NCI-H748 (cell line): ENCODE data around the gene SWAP70.

Experiments used
- DNase-seq: peaks from one replicate; lab custom pipeline; 2025; ENCODE audit not compliant: unreplicated experiment; lab: John Stamatoyannopoulos, UW

The SWAP70 gene

GRCh38 chr11:9651481-9651880, 12.4 kb upstream of the SWAP70 start:
- DNase-seq: no peak

GRCh38 chr11:9651899-9652748, 11.8 kb upstream of the SWAP70 start:
- no peak for DNase-seq

- no peak for DNase-seq
Observed at GRCh38 chr11:9653871-9654270, 10.0 kb upstream of the SWAP70 start.

GRCh38 chr11:9656864-9657263, 7.0 kb upstream of the SWAP70 start:
- DNase-seq: no peak

DNA sequence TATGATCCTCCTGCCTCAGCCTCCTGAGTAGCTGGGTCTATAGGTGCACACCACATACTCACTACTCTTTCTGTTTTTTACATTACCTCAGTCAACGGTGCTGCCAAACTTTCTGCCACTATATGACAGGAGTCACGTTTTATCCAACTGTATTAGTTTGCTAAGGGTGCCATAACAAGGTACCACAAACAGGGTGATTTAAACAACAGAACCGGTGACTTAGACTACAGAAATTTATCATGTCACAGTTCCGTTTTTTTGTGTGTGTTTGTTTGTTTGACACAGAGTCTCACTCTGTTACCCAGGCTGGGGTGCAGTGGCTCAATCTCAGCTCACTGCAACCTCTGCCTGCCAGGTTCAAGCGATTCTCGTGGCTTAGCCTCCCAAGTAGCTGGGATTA, 6.3 kb upstream of the SWAP70 start:
- no peak for DNase-seq

DNA sequence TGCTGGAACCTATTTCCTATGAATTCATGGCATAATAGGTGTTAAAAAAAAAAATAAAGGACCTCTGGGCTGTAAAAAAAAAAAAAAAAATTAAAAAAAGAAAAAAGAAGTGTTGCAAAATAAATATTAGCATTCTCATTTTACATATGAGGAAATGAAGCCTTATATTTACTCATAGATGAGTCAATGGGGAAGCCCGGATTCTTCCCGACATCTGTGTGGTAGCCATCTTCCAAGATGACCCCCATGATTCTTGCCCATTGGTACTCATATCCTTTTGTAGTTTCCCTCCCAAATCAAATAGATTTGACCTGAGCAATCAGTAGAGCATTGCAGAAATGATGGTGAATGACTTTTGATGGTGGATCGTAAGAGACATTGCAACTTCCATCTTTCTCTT, 3.0 kb upstream of the SWAP70 start:
- no peak for DNase-seq

DNA sequence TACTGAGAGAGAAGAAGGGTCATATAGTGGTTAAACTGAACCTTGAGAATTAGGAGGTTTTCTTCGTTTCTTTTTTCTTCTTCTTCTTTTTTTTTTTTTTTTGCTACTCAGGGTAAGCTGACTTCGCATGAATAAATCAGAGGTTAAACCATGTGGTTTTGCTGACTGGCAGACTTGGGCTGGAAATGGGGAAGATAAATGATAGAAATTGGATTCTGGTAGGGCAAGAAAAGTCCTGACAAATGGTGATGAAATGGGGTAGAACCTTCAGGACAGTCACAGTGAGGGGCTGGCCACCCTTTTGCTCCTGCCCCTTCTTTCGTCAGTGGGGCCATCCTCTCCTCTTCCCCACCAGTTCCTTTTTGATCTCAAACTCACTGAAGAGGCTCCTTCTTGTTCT, 1.6 kb upstream of the SWAP70 start:
- no peak for DNase-seq

DNA sequence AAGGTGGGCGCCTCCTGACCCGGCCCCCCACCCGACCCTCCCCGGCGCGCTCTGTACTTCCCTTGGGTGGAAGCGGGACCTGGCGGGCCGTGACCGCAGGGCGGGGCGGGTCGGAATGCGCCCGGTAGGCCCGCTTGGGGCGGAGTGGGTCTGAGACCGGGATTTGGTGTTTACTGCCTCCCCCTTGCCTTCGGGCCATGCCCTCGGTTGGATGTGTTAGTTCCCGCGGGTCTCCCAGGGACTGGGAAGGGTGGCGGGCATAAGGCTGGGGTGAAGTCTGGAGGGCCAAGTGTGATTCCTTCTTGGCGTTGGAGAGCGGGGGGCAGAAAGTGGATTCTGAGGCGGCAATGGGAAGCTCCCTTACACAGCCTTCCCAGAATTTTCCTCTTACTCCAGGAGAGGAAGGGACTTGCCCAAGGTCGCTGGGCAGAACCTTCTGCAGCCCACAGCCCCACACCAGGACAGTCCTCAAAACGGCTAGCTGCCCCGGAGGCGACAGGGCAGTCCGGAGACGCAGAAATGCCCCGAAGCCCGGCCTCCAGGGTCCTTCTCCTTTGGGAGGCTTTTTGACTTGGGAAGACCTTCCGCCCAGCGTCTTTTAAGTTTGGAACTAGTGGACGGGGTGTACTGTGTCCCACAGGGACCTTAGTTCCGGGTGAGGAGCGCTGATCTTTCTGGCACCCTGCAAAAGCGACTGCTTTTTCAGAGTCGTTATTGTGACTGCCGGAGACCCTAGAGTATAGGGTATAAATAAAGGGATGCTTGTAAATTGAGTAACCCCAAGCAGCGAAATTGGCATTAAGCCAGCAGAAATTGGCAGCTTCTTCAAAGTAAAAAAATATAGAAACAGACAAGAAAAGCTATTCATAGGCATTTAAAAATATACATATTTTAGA, 647 bp downstream of the SWAP70 start:
- peak; percentile 70 for DNase-seq

DNA sequence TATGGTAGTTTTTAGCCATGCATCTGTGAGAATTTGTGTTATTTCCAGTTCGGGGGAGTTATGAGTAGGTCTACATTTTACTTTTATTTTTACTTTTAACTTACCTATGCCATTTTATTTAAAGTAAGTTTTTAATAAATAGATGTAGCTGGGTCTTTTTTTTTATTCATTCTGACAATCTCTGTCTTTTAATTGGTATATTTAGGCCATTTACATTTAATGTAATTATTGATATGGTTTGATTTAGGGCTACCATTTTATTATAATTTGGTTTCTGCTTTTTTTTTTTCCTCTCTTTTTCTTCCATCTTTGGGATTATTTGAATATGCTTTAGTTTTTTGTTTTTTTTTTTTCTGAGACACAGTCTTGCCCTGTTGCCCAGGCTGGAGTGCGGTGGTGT, 1.9 kb downstream of the SWAP70 start:
- no peak for DNase-seq

GRCh38 chr11:9669954-9670353, 6.1 kb downstream of the SWAP70 start:
- DNase-seq: no peak

DNA sequence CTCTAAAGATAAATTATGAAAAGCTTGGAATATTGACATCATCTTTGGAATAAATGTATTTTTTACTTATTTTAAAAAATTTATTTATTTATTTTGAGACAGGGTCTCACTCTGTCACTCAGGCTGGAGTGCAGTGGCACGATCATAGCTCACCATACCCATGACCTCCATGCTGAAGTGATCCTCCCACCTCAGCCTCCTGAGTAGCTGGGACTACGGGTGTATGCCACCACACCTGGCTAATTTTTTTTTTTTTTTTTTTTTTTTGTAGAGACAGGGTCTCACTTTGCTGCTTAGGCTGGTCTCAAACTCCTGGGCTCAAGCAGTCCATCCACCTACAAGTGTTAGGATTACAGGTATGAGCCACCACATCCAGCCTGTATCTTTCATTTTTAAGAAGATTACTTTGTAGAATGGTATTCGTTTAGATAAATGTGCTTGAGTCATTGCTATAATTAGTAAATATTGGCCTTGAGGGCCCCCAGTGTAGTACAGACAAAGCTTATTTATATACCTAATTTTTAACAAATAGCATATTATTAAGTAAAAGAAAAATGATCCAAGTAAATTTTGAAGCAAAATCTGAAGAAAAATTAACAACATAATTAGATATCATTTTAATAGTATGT, 8.5 kb downstream of the SWAP70 start:
- DNase-seq: no peak

GRCh38 chr11:9672918-9673317, 9.0 kb downstream of the SWAP70 start:
- no peak for DNase-seq

- DNase-seq: no peak
Observed at GRCh38 chr11:9675691-9676090, 11.8 kb downstream of the SWAP70 start.

DNA sequence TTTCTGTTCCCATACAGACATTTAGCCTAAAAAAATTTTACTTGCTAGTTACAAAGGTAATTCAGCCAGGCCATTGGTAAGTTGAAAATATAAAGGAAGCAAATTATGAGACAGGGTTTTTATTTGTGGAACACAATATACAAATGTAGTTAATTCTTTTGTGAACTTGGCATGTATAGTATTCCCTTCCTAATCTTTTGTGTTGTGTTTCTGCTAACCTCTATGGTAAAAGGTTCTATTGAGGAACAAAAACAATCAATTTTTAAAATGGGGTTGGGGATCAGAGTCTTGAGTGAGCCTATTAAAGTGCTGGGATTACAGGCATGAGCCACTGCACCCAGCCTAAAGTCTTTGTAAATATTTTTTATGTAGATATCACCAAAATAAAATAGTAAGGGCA, 14.1 kb downstream of the SWAP70 start:
- DNase-seq: no peak

DNA sequence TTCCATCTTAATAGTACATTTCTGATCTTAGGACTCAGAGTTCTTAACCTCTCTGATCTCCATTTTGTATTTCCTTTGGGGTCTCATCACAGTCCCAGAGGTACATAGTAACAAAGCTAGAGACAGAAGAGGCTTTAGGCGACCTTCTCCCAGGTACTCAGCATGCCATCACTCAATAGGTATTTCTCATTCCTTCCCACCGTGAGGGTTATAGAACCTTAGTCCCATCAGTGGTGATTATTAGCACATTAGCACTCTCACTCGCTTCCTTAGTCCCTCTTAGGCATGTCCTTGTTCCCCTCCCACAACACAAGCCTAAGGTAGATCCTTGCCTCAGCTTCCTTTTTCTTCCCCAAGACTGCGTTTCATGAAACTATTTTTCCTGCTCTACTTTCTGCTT, 14.7 kb downstream of the SWAP70 start:
- no peak for DNase-seq

- DNase-seq: no peak
Observed at GRCh38 chr11:9680028-9680427, 16.2 kb downstream of the SWAP70 start.

- no peak for DNase-seq
Observed at GRCh38 chr11:9681583-9682372, 17.9 kb downstream of the SWAP70 start.

- no peak for DNase-seq
Observed at GRCh38 chr11:9687711-9688477, 24.0 kb downstream of the SWAP70 start.

- no peak for DNase-seq
Observed at GRCh38 chr11:9688716-9689511, 25.0 kb downstream of the SWAP70 start.
